Stimulated activated CD8-positive, alpha-beta memory T cell treated with anti-CD3 and anti-CD28 coated beads, Interleukin-12 subunit alpha, Interleukin-12 subunit beta, amount 100 ng/mL, for 24 hours (primary cell): Measurements from ENCODE around the gene TNFSF10.
"Not testable (repeated sequence)": the region's sequence is repeated elsewhere in the genome, so short reads cannot be mapped to it uniquely, and the experiment has no call there.

ENCODE experiments used
- DNase-seq: peaks from one replicate; pipeline ENCODE4 v3.0.0-alpha.2; 2020; ENCODE audit errors: extremely low read depth

TNFSF10 gene

GRCh38 chr3:172522871-172523818, at the start of gene TNFSF10:
TNFSF10 (minus strand) TSS chr3:172523430; CDS start chr3:172523384, 46 bp downstream.
- DNase-seq = no peak

GRCh38 chr3:172569128-172570008, 46.1 kb upstream of the TNFSF10 start:
- DNase-seq = no peak

GRCh38 chr3:172568701-172569100, 45.5 kb upstream of the TNFSF10 start:
- no peak for DNase-seq

GRCh38 chr3:172566785-172567184, 43.6 kb upstream of the TNFSF10 start:
- not testable (repeated sequence) for DNase-seq

- DNase-seq = no peak
These were observed 41.3 kb upstream of the TNFSF10 start for GRCh38 chr3:172564499-172564898.

DNA sequence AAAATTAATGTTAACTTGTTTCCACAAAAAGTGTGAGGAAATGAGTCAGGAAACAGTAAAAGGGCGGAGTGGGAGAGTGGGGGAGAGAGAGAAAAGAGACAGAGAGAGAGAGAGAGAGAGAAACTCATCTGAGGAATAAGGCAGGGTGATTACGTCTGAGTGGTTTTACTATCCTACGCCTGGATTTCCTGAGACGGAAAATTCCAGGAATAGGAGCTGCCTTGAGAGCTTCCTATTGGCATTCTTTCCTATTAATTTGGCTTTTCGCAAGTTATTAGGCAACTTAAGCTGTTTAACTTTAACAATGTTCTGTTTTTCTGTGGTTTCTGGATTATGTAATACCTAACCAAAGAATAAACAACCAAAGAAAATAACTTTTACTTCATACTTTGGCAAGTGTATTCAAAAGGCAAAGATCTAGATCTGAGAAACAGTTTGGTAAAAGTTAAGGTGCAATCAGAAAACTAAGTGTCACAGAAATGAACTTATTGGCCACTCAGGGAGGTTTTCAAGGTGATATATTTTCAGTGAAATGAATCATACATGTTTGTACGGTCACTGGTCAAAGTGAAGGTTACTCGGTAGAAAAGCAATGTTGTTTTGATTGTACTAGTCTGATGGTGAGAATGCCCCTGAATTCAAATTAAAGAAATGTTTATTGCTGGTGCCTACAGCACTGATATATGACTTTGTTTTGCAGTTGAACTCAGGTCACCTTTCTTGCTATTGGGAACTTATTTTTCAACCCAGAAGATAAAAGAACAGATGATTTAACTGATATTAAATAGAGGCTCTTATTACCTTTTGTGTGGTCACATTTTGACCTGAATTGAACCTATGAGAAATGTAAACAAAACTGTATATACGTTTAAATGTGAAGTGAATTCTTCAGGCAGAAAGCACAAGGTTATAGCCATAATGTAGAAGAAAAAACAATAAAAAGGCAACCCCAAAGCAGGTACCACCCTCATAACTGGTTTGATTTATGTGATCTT, 39.9 kb upstream of the TNFSF10 start:
- DNase-seq = no peak

- no peak for DNase-seq
These were observed 38.8 kb upstream of the TNFSF10 start for GRCh38 chr3:172561897-172562640.

GRCh38 chr3:172560586-172560985, 37.4 kb upstream of the TNFSF10 start:
- DNase-seq = no peak

DNA sequence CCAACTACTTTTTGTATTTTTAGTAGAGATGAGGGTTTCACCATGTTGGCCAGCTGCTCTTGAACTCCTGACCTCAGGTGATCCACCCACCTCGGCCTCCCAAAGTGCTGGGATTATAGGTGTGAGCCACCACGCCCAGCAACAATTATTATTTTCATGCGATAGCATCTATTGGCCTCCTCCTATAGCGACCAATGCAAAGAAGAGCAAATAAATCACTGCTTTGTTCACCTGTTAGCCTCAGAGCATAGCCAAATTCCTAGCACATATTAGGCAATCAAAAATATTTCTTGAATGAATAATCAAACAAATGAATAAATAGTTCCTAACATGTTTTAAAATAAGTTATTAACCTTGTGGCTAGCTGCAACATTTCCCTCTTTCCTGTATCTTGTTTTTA, 36.8 kb upstream of the TNFSF10 start:
- no peak for DNase-seq

DNA sequence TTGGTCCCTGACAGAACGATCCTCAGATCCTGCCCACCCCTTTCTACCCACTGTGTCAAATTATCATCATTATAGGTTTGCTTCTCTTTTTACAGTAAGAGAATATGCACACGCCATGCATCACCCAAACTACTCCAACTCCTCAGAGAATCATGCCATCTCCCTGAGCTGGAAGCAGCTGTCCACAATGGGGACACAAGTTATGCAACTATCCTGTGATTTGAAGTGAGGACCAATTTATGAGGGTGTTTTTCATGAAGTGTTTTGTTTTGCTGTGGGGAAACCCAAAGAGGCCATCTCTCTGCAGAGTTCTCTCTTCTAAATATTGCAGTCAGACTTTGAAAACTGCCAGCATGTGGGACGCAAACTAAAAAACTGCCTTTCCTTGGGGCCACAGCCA, 35.8 kb upstream of the TNFSF10 start:
- no peak for DNase-seq

- DNase-seq = no peak
These were observed 34.4 kb upstream of the TNFSF10 start for GRCh38 chr3:172557515-172558220.

DNA sequence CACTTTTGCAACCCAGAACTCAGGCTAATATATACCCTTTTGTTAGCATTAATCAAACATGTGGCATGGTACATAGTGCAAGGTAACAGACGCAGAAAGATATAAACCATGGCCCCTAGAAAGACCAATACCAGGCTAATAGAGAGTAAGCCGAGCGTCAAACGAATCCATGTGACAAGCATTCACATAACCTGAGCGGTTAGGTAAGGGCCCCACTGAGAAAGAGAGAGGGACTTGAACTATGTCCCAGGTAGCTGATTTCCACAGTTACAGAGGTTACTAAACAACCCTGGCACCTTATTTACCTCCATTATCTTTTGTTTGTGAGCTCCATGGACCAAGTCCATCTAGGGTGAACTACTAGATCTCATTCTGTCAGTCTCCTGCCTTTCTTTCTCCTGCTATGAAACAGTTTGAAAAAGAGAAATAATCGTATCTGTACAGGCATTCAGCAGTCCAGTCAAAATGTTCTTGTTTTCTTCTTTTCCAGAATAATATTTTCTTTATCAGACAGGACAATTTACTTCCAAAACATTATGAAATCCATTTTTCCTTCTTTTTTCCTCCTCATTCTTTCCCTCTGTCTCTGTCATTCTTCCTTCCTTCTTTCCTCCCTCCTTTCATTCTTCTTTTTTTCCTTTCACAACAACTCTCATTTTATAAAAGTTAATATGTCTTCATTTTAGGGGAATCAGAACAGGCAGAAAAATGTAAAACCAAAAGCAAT, 30.5 kb upstream of the TNFSF10 start:
- DNase-seq = no peak

DNA sequence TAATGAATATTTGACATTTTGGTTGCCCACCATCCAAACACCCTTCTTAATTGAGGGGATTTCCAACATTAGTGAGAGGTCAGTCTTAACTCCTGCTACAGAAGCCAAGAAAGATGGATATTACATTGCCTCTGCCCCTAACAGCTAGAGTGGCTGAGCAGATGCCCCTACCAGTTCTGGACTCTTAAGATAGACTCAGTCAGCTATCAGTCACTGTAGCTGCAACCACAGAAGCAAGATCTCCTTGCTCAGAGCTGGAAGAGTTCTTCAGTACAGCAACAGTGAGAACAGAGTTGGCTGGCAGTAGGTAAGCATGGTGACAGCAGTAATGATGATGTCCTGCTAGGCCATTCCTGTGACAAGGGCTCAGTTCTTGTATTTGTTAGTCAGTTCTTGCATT, 29.4 kb upstream of the TNFSF10 start:
- no peak for DNase-seq

- no peak for DNase-seq
These were observed 28.6 kb upstream of the TNFSF10 start for GRCh38 chr3:172551874-172552273.

DNA sequence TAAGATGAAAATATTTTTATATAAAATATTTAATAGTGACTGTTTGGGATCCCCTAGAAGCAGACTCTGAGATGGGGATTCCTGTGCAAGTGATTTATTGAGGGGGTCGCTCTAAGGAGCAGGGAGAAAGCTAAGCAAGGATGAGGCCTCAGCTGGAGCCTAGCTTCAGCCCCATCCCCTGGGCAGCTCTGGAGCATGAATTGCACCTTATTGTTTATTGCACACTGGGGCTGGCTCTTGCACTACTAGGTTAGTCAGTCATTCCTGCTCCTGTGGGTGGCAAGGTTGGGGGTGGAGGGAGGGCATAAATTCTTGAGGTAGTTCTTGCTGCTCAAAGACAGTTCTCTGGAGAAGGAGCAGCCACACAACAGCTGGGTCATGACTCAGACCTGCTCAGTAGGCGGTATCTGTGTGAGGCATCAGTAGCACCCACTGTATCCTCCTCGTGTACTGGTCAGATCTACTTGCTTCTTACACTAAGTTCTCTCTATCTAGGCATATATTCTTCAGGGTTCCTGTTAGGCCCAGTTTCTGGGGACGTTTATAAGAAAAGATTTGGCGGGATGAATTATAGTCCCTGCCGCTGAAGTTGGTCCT, 27.2 kb upstream of the TNFSF10 start:
- peak; percentile 59 for DNase-seq

DNA sequence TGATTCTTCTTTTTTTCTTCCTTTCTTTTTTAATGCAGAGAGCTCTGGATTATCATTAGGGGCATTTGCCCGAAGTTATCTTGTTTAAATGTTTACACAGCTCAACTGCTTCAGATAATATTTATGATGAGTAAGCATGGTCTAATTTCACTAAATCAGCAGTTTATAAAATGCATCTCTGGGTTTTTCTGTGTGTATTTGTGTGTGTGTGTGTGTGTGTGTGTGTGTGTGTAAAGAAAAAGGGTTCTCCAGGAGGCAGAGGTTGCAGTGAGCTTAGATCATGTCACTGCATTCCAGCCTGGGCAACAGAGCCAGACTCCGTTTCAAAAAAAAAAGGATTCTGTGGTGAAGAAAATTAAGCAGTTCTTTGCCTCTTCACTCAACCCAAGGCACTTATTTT, 25.9 kb upstream of the TNFSF10 start:
- DNase-seq = no peak

DNA sequence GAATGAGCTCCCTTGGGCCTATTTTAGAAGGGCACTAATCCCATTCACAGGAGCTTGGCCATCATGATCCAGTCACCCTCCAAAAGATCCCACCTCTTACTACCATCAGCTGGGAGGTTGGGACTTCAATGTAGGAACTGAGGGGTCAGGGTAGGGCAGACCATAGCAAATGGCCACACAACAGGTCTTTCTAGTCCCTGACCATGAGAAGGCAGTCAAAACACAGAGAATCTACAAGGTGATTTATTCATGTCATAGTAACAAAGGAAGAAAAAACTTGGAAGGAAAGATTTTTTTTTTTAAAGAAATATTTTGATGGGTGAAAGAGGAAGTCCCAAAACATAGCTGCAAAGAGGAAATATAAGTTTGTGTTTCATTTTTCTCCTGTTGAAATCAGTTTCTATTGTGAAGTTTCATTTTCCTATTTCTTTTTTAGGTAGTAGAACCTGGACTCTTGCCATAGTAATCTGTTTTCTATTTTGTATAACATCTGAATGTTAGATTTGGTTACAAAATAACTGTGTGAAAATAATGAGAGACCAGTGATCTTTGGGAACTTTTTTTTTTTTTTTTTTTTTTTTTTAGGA, 23.5 kb upstream of the TNFSF10 start:
- no peak for DNase-seq

GRCh38 chr3:172546105-172546504, 22.9 kb upstream of the TNFSF10 start:
- DNase-seq = no peak

GRCh38 chr3:172544404-172544803, 21.2 kb upstream of the TNFSF10 start:
- DNase-seq = no peak
